ENCODE data around the gene PI4K2A.

The PI4K2A gene

GRCh38 chr10:97708167-97708566, 67.7 kb downstream of the PI4K2A start:
- no peak for TF ChIP-seq BACH2 (CRISPR knock-in tag; IDR thresholded peaks at IDR 0.05; ENCODE audit: borderline replicate concordance)
- no peak for TF ChIP-seq CSDC2 (CRISPR knock-in tag; IDR thresholded peaks at IDR 0.05)
- TF ChIP-seq TSHZ2 (CRISPR knock-in tag; IDR thresholded peaks at IDR 0.05): no peak
- no peak for TF ChIP-seq ARNTL (CRISPR knock-in tag; IDR thresholded peaks at IDR 0.05; ENCODE audit: borderline replicate concordance, low read depth)
- TF ChIP-seq ZC3H10 (CRISPR knock-in tag; IDR thresholded peaks at IDR 0.05): no peak
- no peak for TF ChIP-seq TCF4 (CRISPR knock-in tag; IDR thresholded peaks at IDR 0.05; ENCODE audit: borderline replicate concordance)
- TF ChIP-seq OSR1 (CRISPR knock-in tag; IDR thresholded peaks at IDR 0.05): no peak
- no peak; the same call in 2 of the 3 replicates for ATAC-seq

GRCh38 chr10:97708976-97709946, 68.8 kb downstream of the PI4K2A start:
- ATAC-seq: peak; percentile 67
- TF ChIP-seq ESRRG (CRISPR knock-in tag; IDR thresholded peaks at IDR 0.05): no peak
- TF ChIP-seq SNAI2 (CRISPR knock-in tag; IDR thresholded peaks at IDR 0.05): no peak

GRCh38 chr10:97711640-97712572, 71.4 kb downstream of the PI4K2A start:
- ATAC-seq: no peak
- TF ChIP-seq CSDC2 (CRISPR knock-in tag; IDR thresholded peaks at IDR 0.05) (no peak), TSHZ2 (CRISPR knock-in tag; IDR thresholded peaks at IDR 0.05) (no peak), ARNTL (CRISPR knock-in tag; IDR thresholded peaks at IDR 0.05; ENCODE audit: borderline replicate concordance, low read depth) (no peak), POU6F1 (CRISPR knock-in tag; IDR thresholded peaks at IDR 0.05; ENCODE audit: borderline replicate concordance, low read depth) (no peak), PATZ1 (CRISPR knock-in tag; IDR thresholded peaks at IDR 0.05; ENCODE audit: borderline replicate concordance) (no peak), ZFP30 (CRISPR knock-in tag; IDR thresholded peaks at IDR 0.05) (no peak), ZNF8 (CRISPR knock-in tag; IDR thresholded peaks at IDR 0.05) (no peak), BACH2 (CRISPR knock-in tag; IDR thresholded peaks at IDR 0.05; ENCODE audit: borderline replicate concordance) (no peak), CREB5 (CRISPR knock-in tag; IDR thresholded peaks at IDR 0.05; ENCODE audit: low read depth) (no peak), ZFP3 (CRISPR knock-in tag; IDR thresholded peaks at IDR 0.05) (no peak)
